Sigmoid colon (tissue), 7 donors: ENCODE measurements around the gene GP2. TPM values are rescaled to one million over a fixed set of nuclear protein-coding genes. Genes with fewer than 3 reads are reported as not detected.

Experiments used
- DNase-seq: peaks from one replicate; pipeline ENCODE4 v3.0.0-alpha.2; 2019
- H3K27ac ChIP-seq, 4 donors: fragments of 200-600 bp; sonication (generic); one replicate each; pipeline ENCODE4 v1.5.1; 2016 to 2019; ENCODE audit warnings: mild to moderate bottlenecking in 1 of 4
- H3K27me3 ChIP-seq, 3 donors: fragments of 200-600 bp; sonication (generic); one replicate each; pipeline ENCODE4 v1.5.1; 2019; ENCODE audit warnings: mild to moderate bottlenecking in 1 of 3
- H3K36me3 ChIP-seq, 4 donors: fragments of 200-600 bp; sonication (generic); one replicate each; pipeline ENCODE4 v1.5.1; 2016 to 2019
- H3K4me1 ChIP-seq, 4 donors: fragments of 200-600 bp; sonication (generic); one replicate each; pipeline ENCODE4 v1.5.1; 2017 to 2019
- H3K4me3 ChIP-seq, 4 donors: fragments of 200-600 bp; sonication (generic); one replicate each; pipeline ENCODE4 v1.5.1; 2017 to 2019; ENCODE audit warnings: mild to moderate bottlenecking in 2 of 4, moderate library complexity in 1 of 4
- H3K9me3 ChIP-seq, 4 donors: fragments of 200-600 bp in 3 of 4; sonication (generic) in 3 of 4; one replicate each; pipeline versions ENCODE4 v1.5.1 to v1.6.1; 2013 to 2019
- CTCF ChIP-seq, 4 experiments: fragments of 450-650 bp in 3 of 4; fragments of 200-600 bp in 1 of 4; IDR thresholded peaks; one replicate each; pipeline ENCODE4 v1.5.1; 2016 to 2019; ENCODE audit warnings: antibody characterized with exemption in 4 of 4, mild to moderate bottlenecking in 3 of 4, moderate library complexity in 2 of 4
- EP300 ChIP-seq, 4 donors: sonication (generic); formaldehyde crosslinking; IDR thresholded peaks; one replicate each; pipeline ENCODE4 v1.6.1; 2017; ENCODE audit warnings: antibody characterized with exemption in 4 of 4
- POLR2A ChIP-seq, 2 donors: fragments of 450-650 bp; IDR thresholded peaks; one replicate each; pipeline ENCODE4 v1.6.1; 2016; ENCODE audit warnings: antibody characterized with exemption in 2 of 2, mild to moderate bottlenecking in 2 of 2, moderate library complexity in 2 of 2
- POLR2AphosphoS5 ChIP-seq, 4 donors: sonication (generic); formaldehyde crosslinking; IDR thresholded peaks; one replicate each; pipeline ENCODE4 v1.6.1; 2017; ENCODE audit warnings: antibody characterized with exemption in 4 of 4
- WGBS, 2 donors: extraction: QIAGEN DNeasy Blood & Tissue Kit; methylation state at CpG; one replicate each; pipeline ENCODE4 v1.1.7; 2013; 5-methylcytosine and 5-hydroxymethylcytosine counted together
- intact Hi-C: fragments of 100-400 bp; cut with DNase I; formaldehyde crosslinking; loops from one replicate; pipeline ENCODE4 v1.15.1; 2023
- polyA plus RNA-seq, 3 donors: library from polyadenylated mRNA; stranded (reverse); fragments of 200-250 nt; gene quantifications; one replicate each; pipeline ENCODE4 v1.2.3, GENCODE V29; 2013
- total RNA-seq, 4 donors: library from RNA; depleted of rRNA; stranded (reverse); fragments of >200 nt; gene quantifications; one replicate each; pipeline ENCODE4 v1.1.0, GENCODE V29; 2016
- donor health status: healthy with polysubstance abuse.
- donor health status: Bipolar disorder and iron deficiency.
- donor health status: healthy.

GP2 gene
- total and polyA plus RNA-seq, 7 donors = 1.0 to 12.0 (median 3.5) TPM; not detected in 4

GRCh38 chr16:20320178-20320577 lies 7.1 kb downstream of the GP2 start:
- TF ChIP-seq POLR2AphosphoS5 (IDR thresholded peaks at IDR 0.05) (no peak), CTCF (IDR thresholded peaks at IDR 0.05) (no peak), POLR2A (IDR thresholded peaks at IDR 0.05) (no peak), EP300 (IDR thresholded peaks at IDR 0.05) (no peak)
- Histone ChIP-seq H3K4me3 (no peak overlapping the region), H3K36me3 (no peaks in the 10 kb centered on the region), H3K4me1 (no peaks in the 10 kb centered on the region), H3K27ac (no peak overlapping the region), H3K9me3 (no peaks in the 10 kb centered on the region), H3K27me3 (peaks cover 0 to 7% (median 0%) of the 10 kb centered on the region in 3 donors)
- WGBS, 2 donors = 88 to 93% methylated on average over 2 of the region's 2 CpGs
- intact Hi-C loops = no loop called here
- DNase-seq = no peak

DNA sequence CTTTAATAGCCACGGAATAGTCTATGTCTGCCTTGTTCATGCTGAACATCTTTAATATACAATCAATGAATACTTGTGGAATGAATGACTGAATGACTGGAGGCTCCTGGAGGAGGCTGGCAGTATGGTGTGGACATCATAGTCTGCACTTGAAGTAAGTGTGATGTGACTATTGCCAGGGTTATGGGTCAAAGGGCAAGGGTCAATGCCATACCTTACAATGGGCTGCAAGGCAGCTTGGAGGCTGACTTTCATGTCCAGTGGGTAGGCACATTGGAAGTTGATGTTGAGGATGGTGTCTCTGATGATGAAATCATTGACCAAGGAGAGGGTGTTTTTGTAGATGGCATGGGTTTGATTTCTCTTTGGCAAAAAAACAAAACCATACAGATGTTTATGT lies 7.9 kb downstream of the GP2 start:
- Histone ChIP-seq H3K9me3 (no peaks in the 10 kb centered on the region), H3K27ac (no peak overlapping the region), H3K4me3 (no peak overlapping the region), H3K4me1 (no peaks in the 10 kb centered on the region), H3K36me3 (no peaks in the 10 kb centered on the region), H3K27me3 (peaks cover 0 to 7% (median 0%) of the 10 kb centered on the region in 3 donors)
- DNase-seq = no peak
- TF ChIP-seq POLR2A (IDR thresholded peaks at IDR 0.05) (no peak), POLR2AphosphoS5 (IDR thresholded peaks at IDR 0.05) (no peak), EP300 (IDR thresholded peaks at IDR 0.05) (no peak), CTCF (IDR thresholded peaks at IDR 0.05) (no peak)
- 79 to 83% methylated on average over 1 of the region's 1 CpG for WGBS, 2 donors
- intact Hi-C loops = no loop called here

DNA sequence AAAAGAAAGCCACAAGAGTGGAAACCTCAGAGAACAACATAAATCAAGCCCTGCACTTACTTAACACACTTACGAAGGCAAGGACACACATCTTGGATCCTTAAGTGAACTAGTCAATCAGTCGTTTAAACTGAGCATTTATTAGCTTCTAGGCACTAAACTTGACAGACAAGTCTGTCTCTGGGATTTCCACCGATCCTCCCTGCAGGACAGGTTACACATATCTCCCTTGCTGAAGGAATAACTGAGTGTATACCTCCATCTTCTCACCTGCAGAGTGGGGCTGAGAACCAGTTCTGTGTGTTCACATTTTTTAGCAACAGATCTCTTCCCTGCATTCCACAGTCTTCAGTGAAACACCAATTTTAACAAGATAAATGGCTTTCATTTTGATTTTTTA lies 8.9 kb downstream of the GP2 start:
- TF ChIP-seq POLR2AphosphoS5 (IDR thresholded peaks at IDR 0.05) (no peak), EP300 (IDR thresholded peaks at IDR 0.05) (no peak), POLR2A (IDR thresholded peaks at IDR 0.05) (no peak), CTCF (IDR thresholded peaks at IDR 0.05) (no peak)
- H3K4me1 ChIP-seq = no peaks in the 10 kb centered on the region
- no peak overlapping the region for H3K27ac ChIP-seq
- WGBS, 2 donors = 60% methylated on average over 3 of the region's 3 CpGs
- intact Hi-C loops = no loop called here
- H3K27me3 ChIP-seq = peaks cover 0 to 7% (median 0%) of the 10 kb centered on the region in 3 donors
- no peak overlapping the region for H3K4me3 ChIP-seq
- no peaks in the 10 kb centered on the region for H3K36me3 ChIP-seq
- no peaks in the 10 kb centered on the region for H3K9me3 ChIP-seq
- no peak for DNase-seq

GRCh38 chr16:20318006-20318405 lies 9.3 kb downstream of the GP2 start:
- no peak for DNase-seq
- Histone ChIP-seq H3K9me3 (no peaks in the 10 kb centered on the region), H3K4me1 (no peaks in the 10 kb centered on the region), H3K27ac (no peak overlapping the region), H3K36me3 (no peaks in the 10 kb centered on the region), H3K4me3 (no peak overlapping the region), H3K27me3 (peaks cover 0 to 7% (median 0%) of the 10 kb centered on the region in 3 donors)
- TF ChIP-seq POLR2AphosphoS5 (IDR thresholded peaks at IDR 0.05) (no peak), EP300 (IDR thresholded peaks at IDR 0.05) (no peak), POLR2A (IDR thresholded peaks at IDR 0.05) (no peak), CTCF (IDR thresholded peaks at IDR 0.05) (no peak)
- 85 to 88% methylated on average over 7 of the region's 7 CpGs for WGBS, 2 donors
- intact Hi-C loops = no loop called here

DNA sequence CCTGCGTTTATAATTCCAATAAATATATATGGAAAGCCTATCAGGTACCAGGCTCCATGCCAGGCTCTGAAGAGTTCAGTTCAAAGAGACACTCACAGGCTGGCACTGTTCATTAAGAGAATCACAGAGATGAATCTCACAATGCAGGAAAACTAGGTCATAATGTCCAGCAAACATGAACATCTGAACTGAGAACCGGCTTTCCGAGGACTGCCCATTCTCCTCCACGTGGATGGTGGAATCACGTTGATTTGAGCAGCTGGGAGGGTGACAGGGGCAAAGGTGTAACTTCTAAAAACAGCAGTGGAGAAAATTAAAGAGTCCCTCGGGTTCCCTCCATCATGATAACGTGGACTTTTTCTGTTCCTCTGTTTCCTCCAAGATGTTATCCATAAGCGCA lies 10.2 kb downstream of the GP2 start:
- WGBS, 2 donors = 70 to 73% methylated on average over 8 of the region's 8 CpGs

More for the DNA sequence above, 10.2 kb downstream of the GP2 start:
- Histone ChIP-seq H3K36me3 (no peaks in the 10 kb centered on the region), H3K27ac (no peak overlapping the region), H3K4me3 (no peak overlapping the region), H3K27me3 (peaks cover 0 to 7% (median 0%) of the 10 kb centered on the region in 3 donors), H3K9me3 (no peaks in the 10 kb centered on the region), H3K4me1 (no peaks in the 10 kb centered on the region)
- no peak for TF ChIP-seq CTCF (IDR thresholded peaks at IDR 0.05)
- no peak for TF ChIP-seq EP300 (IDR thresholded peaks at IDR 0.05)
- TF ChIP-seq POLR2AphosphoS5 (IDR thresholded peaks at IDR 0.05) = no peak
- TF ChIP-seq POLR2A (IDR thresholded peaks at IDR 0.05) = no peak
- no peak for DNase-seq
- intact Hi-C loops = no loop called here
